Lower lobe of right lung (tissue), 2 donors: ENCODE results near the gene SPNS2. TPM values are rescaled to one million over a fixed set of nuclear protein-coding genes. Genes with fewer than 3 reads are reported as not detected.

Experiments used
- ATAC-seq, 2 donors: fragments of 200-7000 bp; cut with Tn5 transposase; one replicate each; pipeline ENCODE4 v1.9.1; 2020 to 2022; ENCODE audit warnings: mild to moderate bottlenecking in 2 of 2, moderate library complexity in 2 of 2
- DNase-seq: peaks from one replicate; pipeline ENCODE4 v3.0.0-alpha.2; 2020
- H3K27ac ChIP-seq: fragments of 200-600 bp; one replicate; pipeline ENCODE4 v1.8.0; 2022
- H3K27me3 ChIP-seq: fragments of 200-600 bp; one replicate; pipeline ENCODE4 v1.8.0; 2022; ENCODE audit warnings: low read depth
- H3K36me3 ChIP-seq: fragments of 200-600 bp; one replicate; pipeline ENCODE4 v1.8.0; 2022; ENCODE audit warnings: mild to moderate bottlenecking
- H3K4me1 ChIP-seq: fragments of 200-600 bp; one replicate; pipeline ENCODE4 v1.8.0; 2022
- H3K4me3 ChIP-seq: fragments of 200-600 bp; one replicate; pipeline ENCODE4 v1.8.0; 2022; ENCODE audit warnings: mild to moderate bottlenecking
- H3K9me3 ChIP-seq: fragments of 200-600 bp; one replicate; pipeline ENCODE4 v1.8.0; 2022
- intact Hi-C: fragments of 100-400 bp; cut with DNase I; formaldehyde crosslinking; loops from one replicate; pipeline ENCODE4 v1.11.0; 2022
- total RNA-seq: library from RNA; stranded (reverse); fragmentation: NEBNext Ultra II Directional; extraction: Animal tissue kit (Norgen Biotek cat#: 25700); gene quantifications from one replicate; pipeline ENCODE4 v1.2.1, GENCODE V29; 2021
- TF ChIP-seq, protein P1 (sequence below): fragments of 200-600 bp; IDR thresholded peaks from one replicate; pipeline ENCODE4 v1.8.0; 2022; ENCODE audit warnings: antibody characterized with exemption, mild to moderate bottlenecking
- donor health status: DM: no; HTN: yes; CAD: no; lungs with severe emphysema.

The SPNS2 gene
- total RNA-seq, 1 donor from 2014 or later, result 42.0 TPM

DNA sequence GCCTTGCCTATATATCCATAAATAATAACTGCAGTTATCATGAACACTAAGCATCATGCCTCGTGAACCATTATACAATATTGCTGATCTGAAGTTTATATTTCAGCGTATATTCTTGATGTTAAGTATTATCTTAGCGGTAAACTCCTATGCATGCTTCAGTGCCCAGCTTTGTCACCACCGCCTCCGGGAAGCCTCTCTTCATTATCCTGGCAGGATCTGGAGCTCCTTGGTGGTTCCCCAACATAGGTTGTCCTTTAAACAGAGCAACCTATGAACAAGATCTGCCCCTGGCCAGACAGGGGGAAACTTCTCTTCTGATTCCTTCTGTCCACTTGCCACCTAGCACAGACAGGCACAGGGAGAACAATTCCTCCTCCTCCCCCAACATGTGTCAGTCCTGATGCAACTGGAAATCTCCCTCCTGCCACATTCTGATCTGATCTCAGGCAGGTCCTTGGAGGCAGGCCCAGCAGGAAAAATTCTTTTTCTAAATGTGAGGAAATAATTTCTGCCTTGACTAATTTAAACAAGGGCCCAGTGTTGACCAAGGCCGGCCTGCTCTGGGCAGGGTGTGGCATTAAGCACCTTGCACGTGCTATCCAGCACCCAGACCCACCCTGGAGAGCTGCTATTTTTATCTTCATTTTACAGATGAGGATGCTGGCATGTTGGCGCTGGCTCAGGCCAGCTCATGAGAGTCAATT lies 22.4 kb downstream of the SPNS2 start:
- peak; percentile 86 for DNase-seq
- H3K4me1 ChIP-seq, result peaks cover 52% of the 10 kb centered on the region
- H3K4me3 ChIP-seq, result no peak overlapping the region
- H3K9me3 ChIP-seq, result no peaks in the 10 kb centered on the region
- H3K36me3 ChIP-seq, result peaks cover 5% of the 10 kb centered on the region
- H3K27ac ChIP-seq, result peak overlapping the region; percentile 90
- TF ChIP-seq, protein P1, sequence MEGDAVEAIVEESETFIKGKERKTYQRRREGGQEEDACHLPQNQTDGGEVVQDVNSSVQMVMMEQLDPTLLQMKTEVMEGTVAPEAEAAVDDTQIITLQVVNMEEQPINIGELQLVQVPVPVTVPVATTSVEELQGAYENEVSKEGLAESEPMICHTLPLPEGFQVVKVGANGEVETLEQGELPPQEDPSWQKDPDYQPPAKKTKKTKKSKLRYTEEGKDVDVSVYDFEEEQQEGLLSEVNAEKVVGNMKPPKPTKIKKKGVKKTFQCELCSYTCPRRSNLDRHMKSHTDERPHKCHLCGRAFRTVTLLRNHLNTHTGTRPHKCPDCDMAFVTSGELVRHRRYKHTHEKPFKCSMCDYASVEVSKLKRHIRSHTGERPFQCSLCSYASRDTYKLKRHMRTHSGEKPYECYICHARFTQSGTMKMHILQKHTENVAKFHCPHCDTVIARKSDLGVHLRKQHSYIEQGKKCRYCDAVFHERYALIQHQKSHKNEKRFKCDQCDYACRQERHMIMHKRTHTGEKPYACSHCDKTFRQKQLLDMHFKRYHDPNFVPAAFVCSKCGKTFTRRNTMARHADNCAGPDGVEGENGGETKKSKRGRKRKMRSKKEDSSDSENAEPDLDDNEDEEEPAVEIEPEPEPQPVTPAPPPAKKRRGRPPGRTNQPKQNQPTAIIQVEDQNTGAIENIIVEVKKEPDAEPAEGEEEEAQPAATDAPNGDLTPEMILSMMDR, result no peak
- H3K27me3 ChIP-seq, result no peaks in the 10 kb centered on the region
- ATAC-seq, result peak; percentile 91
- intact Hi-C loops, result no loop called here

DNA sequence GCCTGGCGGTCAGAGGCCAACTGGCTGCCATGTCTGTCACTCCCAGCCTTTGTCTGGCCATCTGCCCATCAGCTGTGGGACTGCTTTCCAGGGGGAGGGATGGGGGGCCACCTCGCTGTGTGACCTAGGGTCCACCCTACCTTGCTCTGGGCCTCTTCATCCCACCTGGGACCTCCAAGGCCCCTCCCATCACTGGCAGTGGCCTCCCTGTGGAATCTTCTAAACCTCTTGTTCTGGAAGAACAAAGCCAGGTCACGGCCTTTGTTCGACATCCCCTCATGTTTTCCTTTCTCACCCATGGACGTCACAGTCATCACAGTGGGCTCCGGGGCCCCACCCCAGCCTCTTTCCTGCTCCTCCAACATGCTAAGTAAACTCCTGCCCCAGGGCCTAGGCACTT lies 24.0 kb downstream of the SPNS2 start:
- intact Hi-C loops, result no loop called here
- no peaks in the 10 kb centered on the region for H3K27me3 ChIP-seq
- H3K36me3 ChIP-seq, result peaks cover 5% of the 10 kb centered on the region
- TF ChIP-seq, protein P1, result no peak
- DNase-seq (no peak), ATAC-seq (no peak)
- peak overlapping the region; percentile 90 for H3K27ac ChIP-seq
- no peaks in the 10 kb centered on the region for H3K9me3 ChIP-seq
- H3K4me1 ChIP-seq, result peaks cover 56% of the 10 kb centered on the region
- H3K4me3 ChIP-seq, result no peak overlapping the region

DNA sequence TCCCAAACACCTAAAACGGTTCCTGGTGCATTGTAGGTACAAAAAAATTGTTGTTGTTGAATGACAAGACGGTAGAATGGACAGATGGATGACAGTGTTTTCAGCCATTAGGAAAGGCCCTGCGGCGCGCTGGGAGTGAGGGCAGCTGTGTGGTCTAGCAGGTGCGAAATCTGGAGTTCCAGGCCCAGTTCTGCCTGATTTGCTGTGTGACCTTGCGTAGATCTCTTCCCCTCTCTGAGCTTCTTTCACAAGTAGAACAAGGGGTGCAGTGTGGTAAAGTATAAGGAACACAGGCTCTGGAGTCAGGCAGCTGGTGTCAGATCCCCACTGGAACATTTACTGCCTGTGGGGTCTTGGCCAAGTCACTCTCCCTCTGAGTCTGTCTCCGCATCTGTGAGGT lies 25.3 kb downstream of the SPNS2 start:
- TF ChIP-seq, protein P1, result no peak
- no peak overlapping the region for H3K4me3 ChIP-seq
- H3K36me3 ChIP-seq, result peaks cover 5% of the 10 kb centered on the region
- no peaks in the 10 kb centered on the region for H3K9me3 ChIP-seq
- peaks cover 48% of the 10 kb centered on the region for H3K4me1 ChIP-seq
- ATAC-seq (no peak), DNase-seq (no peak)
- H3K27me3 ChIP-seq, result no peaks in the 10 kb centered on the region
- intact Hi-C loops, result no loop called here
- H3K27ac ChIP-seq, result no peak overlapping the region

DNA sequence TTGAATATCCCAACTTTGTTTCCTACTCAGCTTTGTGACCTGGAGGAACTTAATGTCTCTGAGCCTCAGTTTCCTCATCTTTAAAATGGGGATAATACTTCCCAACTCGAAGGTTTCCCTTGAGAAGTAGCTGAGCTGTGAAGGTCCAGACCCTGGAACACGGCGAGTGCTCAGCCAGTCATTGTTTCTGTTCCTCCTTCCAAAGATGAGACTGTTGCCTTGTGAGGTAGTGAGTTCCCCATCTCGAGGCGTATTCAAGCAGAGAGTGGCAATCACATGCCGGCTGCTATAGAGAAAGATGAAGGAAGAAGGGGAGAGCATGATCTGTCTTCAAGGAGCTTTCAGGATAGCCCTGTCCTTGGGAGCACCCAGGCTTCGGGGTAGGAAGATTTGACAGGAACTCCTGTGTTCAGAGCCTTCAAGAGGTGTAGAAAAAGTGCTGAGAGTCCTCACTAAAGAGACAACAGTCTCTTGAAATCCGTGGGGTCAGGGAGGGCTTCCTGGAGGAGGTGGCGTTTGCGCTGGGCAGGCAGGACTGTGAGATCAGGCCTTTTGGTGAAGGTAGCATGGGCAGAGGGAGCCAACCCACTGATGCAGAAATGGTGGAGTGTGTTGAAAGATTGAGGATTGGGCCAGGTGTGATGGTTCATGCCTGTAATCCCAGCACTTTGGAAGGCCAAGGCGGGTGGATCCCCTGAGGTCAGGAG lies 27.2 kb downstream of the SPNS2 start:
- TF ChIP-seq, protein P1, result no peak
- H3K4me1 ChIP-seq, result peaks cover 46% of the 10 kb centered on the region
- no peak overlapping the region for H3K4me3 ChIP-seq
- H3K27me3 ChIP-seq, result no peaks in the 10 kb centered on the region
- no peaks in the 10 kb centered on the region for H3K9me3 ChIP-seq
- peaks cover 5% of the 10 kb centered on the region for H3K36me3 ChIP-seq
- DNase-seq, result no peak
- intact Hi-C loops, result no loop called here
- ATAC-seq, result no peak
- H3K27ac ChIP-seq, result no peak overlapping the region

DNA sequence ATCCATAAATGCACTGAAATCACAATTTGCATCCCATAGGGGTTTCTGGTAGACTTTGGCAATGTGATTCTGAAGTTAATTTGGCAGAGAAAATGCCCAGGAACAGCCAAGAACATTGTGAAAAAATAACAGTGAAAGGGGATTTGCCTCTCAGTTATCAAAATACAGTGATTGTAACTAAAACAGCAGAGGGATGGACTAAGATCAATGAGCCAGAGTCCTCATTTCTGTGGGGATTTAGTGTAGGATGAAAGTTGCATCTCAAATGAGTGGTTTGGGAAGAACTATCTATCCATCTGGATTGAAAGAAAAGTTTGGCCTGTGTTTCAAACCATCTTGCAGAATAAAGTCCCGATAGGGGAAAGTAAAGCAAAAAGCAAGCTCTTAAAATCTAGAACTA lies 28.5 kb downstream of the SPNS2 start:
- TF ChIP-seq, protein P1, result no peak

More for the DNA sequence above, 28.5 kb downstream of the SPNS2 start:
- no peak for DNase-seq
- intact Hi-C loops, result no loop called here
- no peaks in the 10 kb centered on the region for H3K27me3 ChIP-seq
- H3K9me3 ChIP-seq, result no peaks in the 10 kb centered on the region
- H3K4me1 ChIP-seq, result peaks cover 44% of the 10 kb centered on the region
- no peak overlapping the region for H3K27ac ChIP-seq
- peaks cover 5% of the 10 kb centered on the region for H3K36me3 ChIP-seq
- H3K4me3 ChIP-seq, result no peak overlapping the region
- ATAC-seq, result no peak
